A549 (cell line): ENCODE results near the gene C10orf105. TPM values are rescaled to one million over a fixed set of nuclear protein-coding genes. Genes with fewer than 3 reads are reported as not detected.
A peak's percentile ranks its signal among the peaks of the same experiment; 100 is the strongest.

ENCODE experiments used
- ATAC-seq, 2 experiments: fragments of 200-7000 bp in 1 of 2; fragments of >200 bp in 1 of 2; cut with Nextera tagmentation in 1 of 2; cut with Tn5 transposase in 1 of 2; 3 replicates each; pipeline versions ENCODE4 v1.8.0 to v1.9.1; 2018 to 2020; ENCODE audit warnings: mild to moderate bottlenecking in 1 of 2, moderate library complexity in 1 of 2
- CTCF ChIA-PET: fragments of 300-600 bp; sonication (Branson Sonifier 250); formaldehyde crosslinking; extraction: SDS; loops from one replicate; lab custom pipeline; 2021; ENCODE audit warnings: antibody characterized with exemption, inconsistent platforms; lab: Yijun Ruan, JAX
- POLR2A ChIA-PET: fragments of 350-600 bp; formaldehyde crosslinking; extraction: SDS; loops from one replicate; lab custom pipeline; 2021; ENCODE audit warnings: antibody characterized with exemption, inconsistent platforms; lab: Yijun Ruan, JAX
- DNase-seq, 2 experiments: peaks; one replicate each; pipeline versions ENCODE4 v3.0.0 to v3.0.0-alpha.2; 2011 to 2016; ENCODE audit warnings: low read depth in 1 of 2, low spot score in 1 of 2
- FAIRE-seq: peaks from 2 replicates; lab custom pipeline; 2011; peaks lifted over from hg19 to GRCh38; lab: Jason Lieb, UNC
- H3K27ac ChIP-seq, 2 experiments: fragments of >200 bp; sonication (Bioruptor Twin); formaldehyde crosslinking; 3 replicates each; pipeline ENCODE4 v1.5.1; 2016 to 2017
- H3K4me1 ChIP-seq: fragments of >200 bp; sonication (Bioruptor Twin); formaldehyde crosslinking; 3 replicates; pipeline ENCODE4 v1.6.1; 2016
- H3K4me2 ChIP-seq: fragments of >200 bp; sonication (Bioruptor Twin); formaldehyde crosslinking; 3 replicates; pipeline ENCODE4 v1.6.1; 2016
- H3K4me3 ChIP-seq: fragments of >200 bp; sonication (Bioruptor Twin); formaldehyde crosslinking; 3 replicates; pipeline ENCODE4 v1.5.1; 2016
- H3K9me3 ChIP-seq: fragments of >200 bp; sonication (Bioruptor Twin); formaldehyde crosslinking; 3 replicates; pipeline ENCODE4 v1.6.1; 2016
- CBX2 ChIP-seq: fragments of 200-600 bp; sonication (generic); IDR thresholded peaks from 2 replicates; pipeline ENCODE4 v1.6.1; 2016; ENCODE audit warnings: low read depth, mild to moderate bottlenecking, borderline replicate concordance
- CEBPB ChIP-seq, 2 experiments: fragments of >200 bp in 1 of 2; sonication (Bioruptor Twin) in 1 of 2; formaldehyde crosslinking in 1 of 2; IDR thresholded peaks; 2 replicates each; pipeline ENCODE4 v1.6.1; 2012 to 2016
- CHD4 ChIP-seq: fragments of 200-600 bp; sonication (generic); IDR thresholded peaks from 2 replicates; pipeline ENCODE4 v1.6.1; 2016; ENCODE audit warnings: antibody characterized with exemption, mild to moderate bottlenecking, borderline replicate concordance
- EHMT2 ChIP-seq: fragments of 200-600 bp; sonication (generic); IDR thresholded peaks from 2 replicates; pipeline ENCODE4 v1.6.1; 2016; ENCODE audit warnings: antibody characterized with exemption, low read depth, mild to moderate bottlenecking, moderate library complexity
- ESRRA ChIP-seq: fragments of 150-350 bp; IDR thresholded peaks from 2 replicates; pipeline ENCODE4 v1.6.1; 2014; ENCODE audit warnings: mild to moderate bottlenecking, low read length, borderline replicate concordance
- FOSL2 ChIP-seq, 2 experiments: fragments of 450-650 bp in 1 of 2; fragments of >200 bp in 1 of 2; sonication (Bioruptor Twin) in 1 of 2; formaldehyde crosslinking; IDR thresholded peaks; 2 replicates each; pipeline versions ENCODE4 v1.5.0 to v1.6.1; 2016 to 2020; ENCODE audit warnings: mild to moderate bottlenecking in 1 of 2, moderate library complexity in 1 of 2
- GATA3 ChIP-seq: IDR thresholded peaks from 2 replicates; pipeline ENCODE4 v1.6.1; 2012; ENCODE audit warnings: borderline replicate concordance
- HDAC2 ChIP-seq: fragments of 200-600 bp; sonication (generic); IDR thresholded peaks from 2 replicates; pipeline ENCODE4 v1.6.1; 2016
- HOXB5 ChIP-seq: fragments of 250-450 bp; sonication (Bioruptor Pico); IDR thresholded peaks from 2 replicates; pipeline ENCODE4 v1.5.0; 2020; ENCODE audit warnings: mild to moderate bottlenecking, moderate library complexity
- MAZ ChIP-seq: fragments of 150-350 bp; IDR thresholded peaks from 2 replicates; pipeline ENCODE4 v1.6.1; 2014; ENCODE audit warnings: antibody characterized with exemption, low read depth, low read length, borderline replicate concordance
- NR3C1 ChIP-seq: fragments of >200 bp; sonication (Bioruptor Twin); formaldehyde crosslinking; IDR thresholded peaks from 3 replicates; pipeline ENCODE4 v1.6.1; 2017
- POLR2A ChIP-seq: IDR thresholded peaks from 2 replicates; pipeline ENCODE4 v1.6.1; 2012; ENCODE audit warnings: mild to moderate bottlenecking, low read length
- RARB ChIP-seq: fragments of 250-450 bp; sonication (Bioruptor Pico); IDR thresholded peaks from 2 replicates; pipeline ENCODE4 v1.8.0; 2021; ENCODE audit warnings: mild to moderate bottlenecking, moderate library complexity
- RCOR1 ChIP-seq: fragments of 150-350 bp; IDR thresholded peaks from 2 replicates; pipeline ENCODE4 v1.6.1; 2014; ENCODE audit warnings: antibody characterized with exemption, low read length, low read depth
- SMC3 ChIP-seq: fragments of >200 bp; sonication (Bioruptor Twin); formaldehyde crosslinking; IDR thresholded peaks from 3 replicates; pipeline ENCODE4 v1.6.1; 2018; ENCODE audit warnings: inconsistent platforms
- SREBF2 ChIP-seq: fragments of 450-650 bp; IDR thresholded peaks from 2 replicates; pipeline ENCODE4 v1.6.1; 2014; ENCODE audit warnings: mild to moderate bottlenecking, moderate library complexity
- ZNF302 ChIP-seq: fragments of 250-450 bp; sonication (Bioruptor Pico); IDR thresholded peaks from 2 replicates; pipeline ENCODE4 v1.9.0; 2021; ENCODE audit warnings: inconsistent platforms, mild to moderate bottlenecking, moderate library complexity
- whole genome bisulfite sequencing: methylation state at CpG from one replicate; pipeline ENCODE4 v1.1.6; 2017; ENCODE audit errors: missing lambda C conversion rate; 5-methylcytosine and 5-hydroxymethylcytosine counted together
- polyA plus RNA-seq, 4 experiments: library from polyadenylated mRNA; depleted of rRNA in 3 of 4; stranded (reverse); fragments of >200 nt; fragmentation: RNase III in 1 of 4; extraction: RNeasy Plus Mini Kit Qiagen cat#74134 plus additional on column Dnase treatment in 1 of 4; gene quantifications; 2 replicates in 3 of 4; 3 replicates in 1 of 4; pipeline ENCODE4 v1.2.3, GENCODE V29; 2011 to 2017
- TF ChIP-seq, protein P1 (sequence below): fragments of >200 bp; sonication (Bioruptor Twin); formaldehyde crosslinking; IDR thresholded peaks from 3 replicates; pipeline ENCODE4 v1.6.1; 2016
- TF ChIP-seq, protein P2 (sequence below): fragments of >200 bp; sonication (Bioruptor Twin); formaldehyde crosslinking; IDR thresholded peaks from 2 replicates; pipeline ENCODE4 v1.6.1; 2016
- TF ChIP-seq, protein P3 (sequence below): IDR thresholded peaks from 2 replicates; pipeline ENCODE4 v1.6.1; 2012

The C10orf105 gene
- polyA plus RNA-seq, 2 of the 4 experiments (the other 2 are of a cell fraction): not detected

DNA sequence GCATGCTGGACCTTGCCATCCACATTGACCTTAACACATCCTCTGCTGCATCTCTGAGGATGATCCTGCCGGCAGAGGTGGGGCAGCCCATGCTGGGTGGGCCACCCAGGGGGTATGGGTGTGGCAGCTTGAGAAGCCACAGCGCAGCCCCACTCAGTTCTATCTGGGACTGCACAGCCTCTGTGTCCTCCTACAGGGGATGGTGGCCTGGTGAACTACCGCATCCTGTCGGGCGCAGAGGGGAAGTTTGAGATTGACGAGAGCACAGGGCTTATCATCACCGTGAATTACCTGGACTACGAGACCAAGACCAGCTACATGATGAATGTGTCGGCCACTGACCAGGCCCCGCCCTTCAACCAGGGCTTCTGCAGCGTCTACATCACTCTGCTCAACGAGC lies 12.2 kb upstream of the C10orf105 start:
- Histone ChIP-seq H3K4me3 (no peak overlapping the region), H3K9me3 (no peaks in the 10 kb centered on the region), H3K27ac (no peak overlapping the region), H3K4me2 (no peak overlapping the region), H3K4me1 (peaks cover 24% of the 10 kb centered on the region)
- TF ChIP-seq MAZ (no peak), HDAC2 (no peak), SREBF2 (no peak), RCOR1 (no peak), GATA3 (no peak), RARB (CRISPR knock-in tag) (no peak), FOSL2 (IDR thresholded peaks at IDR 0.05) (no peak), FOSL2 (CRISPR knock-in tag; IDR thresholded peaks at IDR 0.05) (no peak), CBX2 (no peak)
- TF ChIP-seq, protein P1, sequence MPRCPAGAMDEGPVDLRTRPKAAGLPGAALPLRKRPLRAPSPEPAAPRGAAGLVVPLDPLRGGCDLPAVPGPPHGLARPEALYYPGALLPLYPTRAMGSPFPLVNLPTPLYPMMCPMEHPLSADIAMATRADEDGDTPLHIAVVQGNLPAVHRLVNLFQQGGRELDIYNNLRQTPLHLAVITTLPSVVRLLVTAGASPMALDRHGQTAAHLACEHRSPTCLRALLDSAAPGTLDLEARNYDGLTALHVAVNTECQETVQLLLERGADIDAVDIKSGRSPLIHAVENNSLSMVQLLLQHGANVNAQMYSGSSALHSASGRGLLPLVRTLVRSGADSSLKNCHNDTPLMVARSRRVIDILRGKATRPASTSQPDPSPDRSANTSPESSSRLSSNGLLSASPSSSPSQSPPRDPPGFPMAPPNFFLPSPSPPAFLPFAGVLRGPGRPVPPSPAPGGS: no peak
- TF ChIP-seq, protein P2, sequence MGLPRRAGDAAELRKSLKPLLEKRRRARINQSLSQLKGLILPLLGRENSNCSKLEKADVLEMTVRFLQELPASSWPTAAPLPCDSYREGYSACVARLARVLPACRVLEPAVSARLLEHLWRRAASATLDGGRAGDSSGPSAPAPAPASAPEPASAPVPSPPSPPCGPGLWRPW: no peak
- CTCF ChIA-PET: interaction anchor here (0.9 to 3.0 kb wide), 10 partner anchors 10 to 418 kb away, joined by 3 to 16 read pairs (median 4); partner anchors contain the start of genes SLC29A3 and VSIR
- POLR2A ChIA-PET: no interaction called here
- ATAC-seq (no peak), DNase-seq (no peak), FAIRE-seq (no peak)
- WGBS: 88% methylated on average over 11 of the region's 12 CpGs

DNA sequence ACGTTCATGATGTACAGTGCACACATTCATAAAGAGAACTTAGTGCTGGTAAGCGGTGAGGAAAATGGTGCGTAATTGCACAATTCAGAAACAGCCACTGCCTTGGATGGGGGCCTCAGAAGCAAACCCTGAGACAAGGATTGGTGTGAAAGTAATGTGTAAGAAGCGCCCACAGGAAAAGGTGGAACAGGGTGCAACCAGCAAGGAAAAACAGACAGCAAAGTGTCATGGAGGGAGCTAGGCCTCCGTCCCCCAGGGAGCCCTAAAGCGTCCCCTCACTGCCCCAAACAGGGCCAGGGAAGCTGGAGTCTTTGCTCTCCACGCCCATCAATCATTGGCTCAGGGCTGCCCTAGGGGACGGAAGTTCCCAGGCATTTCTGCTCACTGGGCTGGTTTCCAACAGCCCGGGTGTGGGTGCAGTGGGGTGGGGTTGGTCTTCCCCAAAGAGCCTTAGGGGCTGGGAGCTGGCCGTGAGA lies 9.6 kb upstream of the C10orf105 start:
- TF ChIP-seq HOXB5: peak; percentile 45; the same call in 1 of the 2 replicates
- TF ChIP-seq POLR2A: no peak
- peaks cover 33% of the 10 kb centered on the region for H3K4me1 ChIP-seq
- 46% methylated on average over 10 of the region's 10 CpGs for WGBS
- no peaks in the 10 kb centered on the region for H3K9me3 ChIP-seq
- peak overlapping the region; percentile 38 to 79 for H3K27ac ChIP-seq
- FAIRE-seq (no peak), DNase-seq (peak; percentile 54 to 67), ATAC-seq (peak; percentile 22 to 50; a peak in 3 of 6 replicates)
- POLR2A ChIA-PET: interaction anchor here (3.0 kb wide), 1 partner anchor 38 kb away, joined by 10 read pairs; no protein-coding TSS in a partner anchor
- H3K4me3 ChIP-seq: no peak overlapping the region
- peak overlapping the region; percentile 71 for H3K4me2 ChIP-seq
- CTCF ChIA-PET: interaction anchor here (1.1 to 6.1 kb wide), 8 partner anchors 8 to 410 kb away, joined by 3 to 31 read pairs (median 4); partner anchors contain the start of genes SLC29A3 and VSIR

DNA sequence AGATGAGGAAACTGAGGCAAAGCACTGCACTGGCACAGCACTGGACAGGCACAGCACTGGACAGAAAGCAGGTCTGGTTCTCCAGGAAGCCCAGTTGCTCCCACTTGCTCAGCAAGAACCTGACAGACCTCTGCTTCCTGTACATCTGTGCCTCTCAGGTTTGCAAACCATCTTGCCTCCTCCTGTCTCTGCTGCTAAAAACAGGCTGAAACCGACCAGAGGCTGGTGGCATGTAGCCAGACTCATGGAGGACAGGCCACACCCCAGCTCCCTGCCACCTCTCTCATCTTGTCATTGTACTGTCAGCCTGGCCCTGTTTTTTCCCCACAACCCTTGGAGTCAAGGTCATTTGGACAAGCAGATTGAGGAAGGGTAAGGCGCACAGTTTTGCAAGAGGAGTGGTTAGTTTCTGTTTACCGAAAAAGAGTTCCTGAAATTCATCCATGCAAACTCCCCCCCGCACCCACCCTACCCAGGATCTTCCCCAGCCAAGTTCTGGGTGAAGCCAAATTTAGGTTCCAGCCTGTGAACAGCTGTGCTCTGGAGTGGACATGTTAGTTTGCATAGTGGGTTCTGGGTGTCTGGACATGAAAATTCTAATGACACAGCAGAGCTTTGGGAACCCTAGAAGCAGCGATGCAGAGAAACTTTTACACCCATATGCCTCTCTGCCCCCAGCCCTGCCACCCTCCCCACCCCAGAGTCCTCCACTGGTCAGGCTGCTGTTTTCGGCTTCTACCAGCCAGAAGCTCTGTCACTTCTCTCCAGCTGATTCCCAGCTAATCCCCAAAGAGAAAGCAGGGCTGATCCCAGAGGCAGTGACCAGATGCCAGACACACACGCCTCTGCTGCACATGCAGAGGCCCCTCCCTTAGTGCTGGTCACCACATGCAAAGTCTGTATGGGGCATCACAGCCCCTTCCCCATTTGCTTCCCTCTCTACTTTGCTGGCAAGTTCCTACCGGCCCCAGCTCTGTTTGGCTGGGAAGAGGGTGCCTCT lies 8.5 kb upstream of the C10orf105 start:
- peak overlapping the region; percentile 38 to 79; a peak in 4 of 6 replicates for H3K27ac ChIP-seq
- no peak overlapping the region for H3K4me3 ChIP-seq
- H3K9me3 ChIP-seq: no peaks in the 10 kb centered on the region
- CTCF ChIA-PET: interaction anchor here (1.1 to 6.1 kb wide), 6 partner anchors 15 to 408 kb away, joined by 3 to 31 read pairs (median 4); partner anchors contain the start of genes SLC29A3 and VSIR
- DNase-seq (peak; percentile 19 to 42), FAIRE-seq (no peak), ATAC-seq (peak in 1 of 2 experiments; percentile 18; a peak in 2 of 6 replicates)
- POLR2A ChIA-PET: interaction anchor here (0.6 to 3.0 kb wide), 3 partner anchors 39 to 409 kb away, joined by 3 to 10 read pairs (median 10); partner anchors contain the start of genes SLC29A3 and VSIR
- H3K4me2 ChIP-seq: peak overlapping the region; percentile 71
- H3K4me1 ChIP-seq: peaks cover 33% of the 10 kb centered on the region
- TF ChIP-seq EHMT2 (no peak), POLR2A (no peak), ESRRA (no peak), CEBPB (IDR thresholded peaks at IDR 0.05) (no peak), ZNF302 (CRISPR knock-in tag) (no peak), CHD4 (no peak), MAZ (no peak), SMC3 (no peak), NR3C1 (no peak)
- TF ChIP-seq, protein P3, sequence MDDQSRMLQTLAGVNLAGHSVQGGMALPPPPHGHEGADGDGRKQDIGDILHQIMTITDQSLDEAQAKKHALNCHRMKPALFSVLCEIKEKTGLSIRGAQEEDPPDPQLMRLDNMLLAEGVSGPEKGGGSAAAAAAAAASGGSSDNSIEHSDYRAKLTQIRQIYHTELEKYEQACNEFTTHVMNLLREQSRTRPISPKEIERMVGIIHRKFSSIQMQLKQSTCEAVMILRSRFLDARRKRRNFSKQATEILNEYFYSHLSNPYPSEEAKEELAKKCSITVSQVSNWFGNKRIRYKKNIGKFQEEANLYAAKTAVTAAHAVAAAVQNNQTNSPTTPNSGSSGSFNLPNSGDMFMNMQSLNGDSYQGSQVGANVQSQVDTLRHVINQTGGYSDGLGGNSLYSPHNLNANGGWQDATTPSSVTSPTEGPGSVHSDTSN: no peak
- 63% methylated on average over 8 of the region's 8 CpGs for WGBS
